ENCODE data around the gene ARHGEF9.

DNA sequence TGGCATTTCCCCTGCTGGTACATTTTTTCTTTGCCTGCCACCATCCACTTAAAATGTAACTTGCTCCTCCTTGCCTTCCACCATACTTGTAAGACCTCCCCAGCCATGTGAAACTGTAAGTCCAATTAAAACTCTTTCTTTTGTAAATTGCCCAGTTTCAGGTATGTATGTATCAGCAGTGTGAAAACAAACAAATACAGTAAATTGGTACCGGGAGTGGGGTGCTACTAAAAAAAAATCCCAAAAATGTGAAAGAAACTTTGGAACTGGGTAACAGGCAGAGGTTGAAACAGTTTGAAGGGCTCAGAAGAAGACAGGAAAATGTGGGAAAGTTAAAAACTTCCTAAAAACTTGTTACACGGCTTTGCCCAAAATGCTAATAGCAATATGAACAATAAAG, 16.3 kb downstream of the ARHGEF9 start:
- TF ChIP-seq CTCF (optimal IDR thresholded peaks at IDR 0.05 in 1 of 3, IDR thresholded peaks at IDR 0.05 in 1 of 3, conservative IDR thresholded peaks at IDR 0.05 in 1 of 3; ENCODE audit: extremely low read depth in 1 of 3, insufficient read depth in 2 of 3, low read length in 3 of 3) (no peak), EZH2 (IDR thresholded peaks at IDR 0.05; ENCODE audit: low read length) (no peak)

All from keratinocyte (primary cell).